Measurements from ENCODE around the gene KMT5C. TPM values are rescaled to one million over a fixed set of nuclear protein-coding genes. Genes with fewer than 3 reads are reported as not detected.

Gene KMT5C
- total RNA-seq, 1 experiment from 2014 or later, result 4.0 TPM

- no peak for DNase-seq (ENCODE audit: low read depth in 1 of 2, low spot score in 2 of 2)
- no peaks in the 10 kb centered on the region for H3K4me1 ChIP-seq (replicated peaks)
- no peaks in the 10 kb centered on the region for H3K9me3 ChIP-seq (replicated peaks)
- H3K4me3 ChIP-seq, result no peak overlapping the region
- H3K27ac ChIP-seq, result no peak overlapping the region
- peaks cover 24% of the 10 kb centered on the region for H3K36me3 ChIP-seq
- H3K27me3 ChIP-seq (replicated peaks), result no peaks in the 10 kb centered on the region
Observed at GRCh38 chr19:55309448-55309847, 30.2 kb upstream of the KMT5C start.

DNA sequence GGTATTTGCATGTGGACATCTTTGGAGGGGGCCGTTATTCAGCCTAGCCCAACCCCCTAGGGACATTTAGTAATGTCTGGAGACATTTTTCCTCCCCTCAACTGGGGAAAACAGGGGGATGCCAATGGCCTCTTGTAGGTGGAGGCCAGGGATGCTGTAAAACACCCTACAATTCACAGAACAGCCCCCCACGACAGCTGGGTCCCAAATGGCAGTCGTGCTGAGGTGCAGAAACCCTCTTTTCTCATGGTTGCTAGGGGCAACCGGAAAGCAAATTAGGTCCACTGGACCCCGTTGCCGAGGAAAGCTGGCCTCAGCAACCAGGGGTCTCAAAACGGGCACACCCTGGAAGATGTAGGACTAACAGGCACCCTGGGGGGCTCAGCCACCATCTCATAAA lies 29.2 kb upstream of the KMT5C start:
- no peaks in the 10 kb centered on the region for H3K9me3 ChIP-seq (replicated peaks)
- DNase-seq (ENCODE audit: low read depth in 1 of 2, low spot score in 2 of 2), result no peak
- H3K27ac ChIP-seq, result no peak overlapping the region
- no peaks in the 10 kb centered on the region for H3K27me3 ChIP-seq (replicated peaks)
- H3K36me3 ChIP-seq, result peaks cover 19% of the 10 kb centered on the region
- no peaks in the 10 kb centered on the region for H3K4me1 ChIP-seq (replicated peaks)
- H3K4me3 ChIP-seq, result no peak overlapping the region

DNA sequence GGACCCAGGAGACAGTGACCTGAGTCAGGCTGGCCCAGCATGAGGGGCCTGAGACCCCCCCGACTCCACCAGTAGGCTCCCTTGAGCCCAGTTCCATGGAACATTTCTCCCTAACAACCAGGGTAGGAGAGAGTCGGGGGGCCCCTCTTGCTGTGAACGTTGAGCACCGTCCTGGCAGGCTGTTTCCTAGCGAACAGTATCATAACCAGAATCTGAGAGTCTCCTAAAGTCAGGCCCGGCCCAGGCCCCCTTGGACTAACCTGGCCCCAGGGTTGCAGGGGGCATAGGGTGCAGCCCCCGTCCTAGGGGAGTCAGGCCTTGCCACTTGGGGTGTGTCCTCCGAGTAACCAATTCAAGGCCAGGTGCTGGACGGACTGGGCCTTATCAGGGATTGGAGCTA lies 28.3 kb upstream of the KMT5C start:
- Histone ChIP-seq H3K36me3 (peaks cover 10% of the 10 kb centered on the region), H3K9me3 (replicated peaks) (peaks cover 3% of the 10 kb centered on the region; the same call in 1 of the 2 replicates), H3K4me3 (no peak overlapping the region), H3K4me1 (replicated peaks) (no peaks in the 10 kb centered on the region), H3K27ac (no peak overlapping the region), H3K27me3 (replicated peaks) (no peaks in the 10 kb centered on the region)
- DNase-seq (ENCODE audit: low read depth in 1 of 2, low spot score in 2 of 2), result no peak

GRCh38 chr19:55311797-55312196 lies 27.9 kb upstream of the KMT5C start:
- H3K4me3 ChIP-seq, result no peak overlapping the region
- no peak for DNase-seq (ENCODE audit: low read depth in 1 of 2, low spot score in 2 of 2)
- peaks cover 6% of the 10 kb centered on the region for H3K36me3 ChIP-seq
- peaks cover 3% of the 10 kb centered on the region; the same call in 1 of the 2 replicates for H3K9me3 ChIP-seq (replicated peaks)
- H3K27ac ChIP-seq, result no peak overlapping the region
- H3K4me1 ChIP-seq (replicated peaks), result no peaks in the 10 kb centered on the region
- no peaks in the 10 kb centered on the region for H3K27me3 ChIP-seq (replicated peaks)

- Histone ChIP-seq H3K4me3 (no peak overlapping the region), H3K4me1 (replicated peaks) (no peaks in the 10 kb centered on the region), H3K9me3 (replicated peaks) (peaks cover 3% of the 10 kb centered on the region; the same call in 1 of the 2 replicates), H3K27ac (no peak overlapping the region), H3K36me3 (peaks cover 5% of the 10 kb centered on the region), H3K27me3 (replicated peaks) (no peaks in the 10 kb centered on the region)
- DNase-seq (ENCODE audit: low read depth in 1 of 2, low spot score in 2 of 2), result no peak
Observed at GRCh38 chr19:55312621-55313512, 26.8 kb upstream of the KMT5C start.

- Histone ChIP-seq H3K9me3 (replicated peaks) (peaks cover 3% of the 10 kb centered on the region; the same call in 1 of the 2 replicates), H3K4me3 (no peak overlapping the region), H3K4me1 (replicated peaks) (no peaks in the 10 kb centered on the region), H3K27me3 (replicated peaks) (no peaks in the 10 kb centered on the region), H3K36me3 (peaks cover 1% of the 10 kb centered on the region; the same call in 1 of the 2 replicates), H3K27ac (no peak overlapping the region)
- DNase-seq (ENCODE audit: low read depth in 1 of 2, low spot score in 2 of 2), result no peak
Observed at GRCh38 chr19:55314396-55314795, 25.3 kb upstream of the KMT5C start.

GRCh38 chr19:55315956-55316525 lies 23.6 kb upstream of the KMT5C start:
- Histone ChIP-seq H3K4me1 (replicated peaks) (no peaks in the 10 kb centered on the region), H3K4me3 (no peak overlapping the region), H3K9me3 (replicated peaks) (peaks cover 3% of the 10 kb centered on the region; the same call in 1 of the 2 replicates), H3K27ac (no peak overlapping the region), H3K36me3 (no peaks in the 10 kb centered on the region), H3K27me3 (replicated peaks) (no peaks in the 10 kb centered on the region)
- DNase-seq (ENCODE audit: low read depth in 1 of 2, low spot score in 2 of 2), result no peak

DNA sequence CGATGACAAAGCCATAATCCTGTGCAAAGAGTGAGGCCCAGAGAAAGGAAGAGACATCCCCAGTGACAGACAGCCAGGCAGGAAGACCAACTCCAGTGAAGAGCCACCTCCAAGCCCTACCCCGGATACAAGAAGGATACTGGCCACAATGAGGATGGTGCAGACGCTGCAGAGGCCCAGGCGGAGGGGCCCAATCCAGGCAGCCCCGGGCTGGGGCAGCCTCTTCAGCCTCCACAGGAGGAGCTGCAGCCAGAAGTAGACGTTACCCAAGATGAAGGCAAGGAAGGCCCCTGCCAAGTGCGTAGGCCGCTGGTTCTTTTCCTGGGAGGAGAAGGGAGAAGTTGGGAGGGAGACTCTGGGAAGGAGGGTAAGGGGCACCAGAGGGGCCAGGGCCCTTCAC lies 23.0 kb upstream of the KMT5C start:
- Histone ChIP-seq H3K4me3 (no peak overlapping the region), H3K9me3 (replicated peaks) (peaks cover 3% of the 10 kb centered on the region; the same call in 1 of the 2 replicates), H3K27ac (no peak overlapping the region), H3K36me3 (no peaks in the 10 kb centered on the region), H3K4me1 (replicated peaks) (no peaks in the 10 kb centered on the region), H3K27me3 (replicated peaks) (no peaks in the 10 kb centered on the region)
- no peak for DNase-seq (ENCODE audit: low read depth in 1 of 2, low spot score in 2 of 2)

GRCh38 chr19:55319785-55320184 lies 19.9 kb upstream of the KMT5C start:
- Histone ChIP-seq H3K27me3 (replicated peaks) (no peaks in the 10 kb centered on the region), H3K27ac (no peak overlapping the region), H3K4me3 (no peak overlapping the region), H3K36me3 (no peaks in the 10 kb centered on the region), H3K9me3 (replicated peaks) (peaks cover 3% of the 10 kb centered on the region; the same call in 1 of the 2 replicates), H3K4me1 (replicated peaks) (no peaks in the 10 kb centered on the region)
- DNase-seq (ENCODE audit: low read depth in 1 of 2, low spot score in 2 of 2), result no peak

DNA sequence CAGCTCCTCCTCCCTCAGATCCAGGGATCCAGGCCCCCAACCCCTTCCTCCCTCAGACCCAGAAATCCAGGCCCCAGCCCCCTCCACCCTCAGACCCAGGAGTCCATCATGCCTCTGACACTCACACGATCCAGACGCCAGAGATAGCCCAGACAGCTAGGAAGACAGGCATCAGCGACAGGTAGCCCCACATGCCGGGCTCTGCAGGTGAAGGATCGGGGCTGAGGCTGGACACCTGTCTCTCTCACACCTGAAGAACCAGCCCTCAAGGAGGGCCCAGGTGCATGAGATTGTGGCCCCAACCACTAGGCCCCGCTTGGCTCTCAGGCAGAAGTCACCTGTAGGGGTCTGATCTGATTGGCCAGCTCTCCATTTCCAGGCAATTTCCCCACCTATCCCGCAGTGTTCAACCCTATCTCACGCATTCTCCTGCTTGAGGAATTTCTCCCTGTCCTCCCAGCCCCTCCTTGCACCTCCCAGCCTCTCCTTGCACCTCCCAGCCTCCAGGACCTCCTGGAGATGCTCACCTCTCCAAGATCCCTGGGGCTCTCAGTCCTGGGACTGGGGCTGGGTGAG lies 18.7 kb upstream of the KMT5C start:
- no peaks in the 10 kb centered on the region for H3K36me3 ChIP-seq
- no peak overlapping the region for H3K4me3 ChIP-seq
- no peak overlapping the region for H3K27ac ChIP-seq
- no peaks in the 10 kb centered on the region for H3K4me1 ChIP-seq (replicated peaks)
- H3K9me3 ChIP-seq (replicated peaks), result peaks cover 3% of the 10 kb centered on the region; the same call in 1 of the 2 replicates
- no peak for DNase-seq (ENCODE audit: low read depth in 1 of 2, low spot score in 2 of 2)
- no peaks in the 10 kb centered on the region for H3K27me3 ChIP-seq (replicated peaks)

DNA sequence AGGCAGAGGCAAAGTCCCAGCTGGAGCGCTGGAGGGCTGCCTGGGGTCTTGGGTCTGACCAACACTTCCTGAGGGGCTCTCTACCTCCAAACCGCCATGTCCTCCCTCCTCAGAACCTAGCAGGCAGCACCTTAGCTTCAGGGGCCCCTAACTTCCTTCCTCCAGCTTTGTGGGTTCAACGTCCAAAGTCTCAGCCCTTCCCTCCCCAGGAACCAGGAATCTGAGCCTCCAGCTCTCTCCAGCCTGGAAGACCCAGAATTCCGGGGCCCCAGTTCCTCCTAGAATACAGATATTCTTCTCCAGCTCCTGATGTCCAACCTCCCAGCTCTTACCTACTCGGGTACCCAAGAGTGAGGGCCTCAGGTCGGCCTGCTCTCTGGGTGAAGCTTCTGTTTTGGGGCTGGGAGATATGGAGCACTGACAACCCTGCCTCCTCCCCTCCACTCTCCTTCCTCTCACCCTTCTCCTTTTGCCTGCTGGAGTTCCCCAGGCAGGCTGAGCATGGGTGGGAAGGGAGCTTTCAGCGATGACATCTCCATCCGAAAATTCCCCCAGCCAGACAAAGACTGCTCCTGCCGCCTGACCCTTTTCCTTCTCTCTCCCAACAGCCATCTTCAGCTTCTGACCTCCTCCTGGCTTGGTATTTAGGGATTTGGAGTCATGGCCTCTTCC lies 18.1 kb upstream of the KMT5C start:
- no peak overlapping the region for H3K4me3 ChIP-seq
- no peaks in the 10 kb centered on the region for H3K27me3 ChIP-seq (replicated peaks)
- no peaks in the 10 kb centered on the region for H3K9me3 ChIP-seq (replicated peaks)
- H3K27ac ChIP-seq, result no peak overlapping the region
- H3K36me3 ChIP-seq, result no peaks in the 10 kb centered on the region
- DNase-seq (ENCODE audit: low read depth in 1 of 2, low spot score in 2 of 2), result no peak
- no peaks in the 10 kb centered on the region for H3K4me1 ChIP-seq (replicated peaks)

DNA sequence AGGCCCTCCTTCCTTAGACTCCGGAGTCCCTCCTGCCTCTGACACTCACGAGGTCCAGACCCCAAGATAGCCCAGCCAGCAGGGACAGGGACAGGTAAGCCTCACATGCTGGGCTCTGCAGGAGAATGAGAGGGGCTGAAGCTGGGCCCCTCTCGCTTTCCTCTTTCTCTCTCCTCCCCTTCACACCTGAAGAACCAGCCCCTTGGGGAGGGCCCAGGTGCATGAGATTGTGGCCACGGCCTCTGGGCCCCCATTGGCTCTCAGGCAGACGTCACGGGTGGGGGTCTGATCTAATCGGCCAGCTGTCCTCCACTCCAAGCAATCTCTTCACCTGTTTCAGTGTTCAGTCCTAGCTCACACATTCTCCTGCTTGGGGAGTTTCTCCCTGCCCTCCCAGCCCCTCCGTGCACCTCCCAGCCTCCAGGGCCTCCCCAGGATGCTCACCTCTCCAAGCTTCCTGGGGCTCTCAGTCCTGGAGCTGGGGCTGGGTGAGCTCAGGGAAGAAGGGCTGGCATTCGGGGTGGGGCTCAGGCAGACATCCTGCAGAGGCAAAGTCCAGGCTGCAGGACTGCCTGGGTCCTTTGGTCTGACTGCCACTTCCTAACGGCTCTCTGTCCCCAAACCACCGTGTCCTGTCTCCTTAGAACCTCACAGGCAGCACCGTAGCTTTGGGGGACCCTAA lies 17.3 kb upstream of the KMT5C start:
- Histone ChIP-seq H3K27ac (no peak overlapping the region), H3K4me3 (no peak overlapping the region), H3K9me3 (replicated peaks) (no peaks in the 10 kb centered on the region), H3K36me3 (no peaks in the 10 kb centered on the region), H3K4me1 (replicated peaks) (no peaks in the 10 kb centered on the region), H3K27me3 (replicated peaks) (no peaks in the 10 kb centered on the region)
- DNase-seq (ENCODE audit: low read depth in 1 of 2, low spot score in 2 of 2), result no peak

GRCh38 chr19:55324662-55325061 lies 15.0 kb upstream of the KMT5C start:
- DNase-seq (ENCODE audit: low read depth in 1 of 2, low spot score in 2 of 2), result no peak
- Histone ChIP-seq H3K4me1 (replicated peaks) (0 out of 2 replicates have a peak, but pooled peaks cover 2% of the 10 kb centered on the region), H3K27me3 (replicated peaks) (no peaks in the 10 kb centered on the region), H3K27ac (no peak overlapping the region), H3K4me3 (no peak overlapping the region), H3K36me3 (no peaks in the 10 kb centered on the region), H3K9me3 (replicated peaks) (no peaks in the 10 kb centered on the region)

Data from SJSA1 (cell line).